Measurements from ENCODE around the gene MGMT. TPM values are rescaled to one million over a fixed set of nuclear protein-coding genes. Genes with fewer than 3 reads are reported as not detected.

The MGMT gene
- total and polyA plus RNA-seq, 9 of the 15 experiments (the other 6 are each of a cell fraction or from before 2014, with no cell fraction given): 0.03 to 0.29 (median 0.11) TPM; not detected in 4

DNA sequence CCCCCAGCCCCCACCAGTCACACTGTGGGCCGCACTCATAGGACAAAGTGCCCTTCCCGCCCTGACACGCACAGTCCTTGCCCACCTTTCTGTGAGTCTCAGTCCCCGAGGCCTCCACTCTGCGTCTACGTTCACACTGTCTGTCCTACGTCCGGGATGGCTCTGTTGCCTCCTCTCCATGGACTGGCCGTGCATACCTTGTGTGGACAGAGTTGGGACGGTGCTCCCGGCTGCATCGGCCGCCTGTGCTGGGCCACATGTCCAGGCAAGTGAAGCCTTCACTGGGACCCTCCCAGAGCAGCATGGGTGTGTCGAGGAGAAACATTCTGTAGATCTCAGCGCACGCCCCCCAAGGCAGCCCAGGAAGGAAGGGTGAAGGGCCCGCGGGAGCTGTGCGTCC lies 239.0 kb downstream of the MGMT start:
- ATAC-seq: no peak
- Histone ChIP-seq H3K36me3 (ENCODE audit: control insufficient read depth, insufficient read depth, low read length) (no peaks in the 10 kb centered on the region), H3K4me1 (replicated peaks in 1 of 2; ENCODE audit: control insufficient read depth in 2 of 2, insufficient read depth in 2 of 2, low read length in 2 of 2) (no peaks in the 10 kb centered on the region), H3K4me2 (ENCODE audit: insufficient read depth, low read length) (no peak overlapping the region), H3K27ac (ENCODE audit: extremely low read depth, low read depth, low read length) (no peak overlapping the region), H4K20me1 (replicated peaks; ENCODE audit: control insufficient read depth, insufficient read depth, low read length) (no peaks in the 10 kb centered on the region), H3K9me1 (ENCODE audit: control insufficient read depth, insufficient read depth, low read length) (no peaks in the 10 kb centered on the region), H2AFZ (ENCODE audit: low read depth, low read length) (no peak overlapping the region), H3K27me3 (ENCODE audit: control insufficient read depth in 2 of 2, insufficient read depth in 2 of 2, low read length in 2 of 2) (peaks cover 3 to 49% of the 10 kb centered on the region in 2 experiments; a peak in 3 of 5 replicates), H3K79me2 (ENCODE audit: control insufficient read depth, insufficient read depth, low read length) (no peaks in the 10 kb centered on the region), H3K4me3 (no peak overlapping the region), H3K9me3 (replicated peaks; ENCODE audit: control insufficient read depth, insufficient read depth, low read depth, low read length) (no peaks in the 10 kb centered on the region), H3K9ac (ENCODE audit: insufficient read depth in 1 of 2, low read depth in 2 of 2, low read length in 2 of 2) (no peak overlapping the region)
- intact Hi-C loops (cut with micrococcal nuclease) (no loop called here), in situ Hi-C loops (cut with MboI) (no loop called here)
- no peak for FAIRE-seq
- ChIA-PET POLR2A (no interaction called here), CTCF (ENCODE audit: low intra/inter-chr PET ratio) (no interaction called here)
- no peak for DNase-seq (ENCODE audit: extremely low read depth in 1 of 4, low spot score in 3 of 4)
- no peak for TF ChIP-seq NCOA6 (IDR thresholded peaks at IDR 0.05)
- no peak for TF ChIP-seq ZNF165 (CRISPR knock-in tag; IDR thresholded peaks at IDR 0.05; ENCODE audit: borderline replicate concordance)
- no peak for TF ChIP-seq ZNF76 (CRISPR knock-in tag; IDR thresholded peaks at IDR 0.05; ENCODE audit: borderline replicate concordance)
- TF ChIP-seq PHF8 (IDR thresholded peaks at IDR 0.05; ENCODE audit: borderline replicate concordance, low read length): no peak
- TF ChIP-seq, protein P1, sequence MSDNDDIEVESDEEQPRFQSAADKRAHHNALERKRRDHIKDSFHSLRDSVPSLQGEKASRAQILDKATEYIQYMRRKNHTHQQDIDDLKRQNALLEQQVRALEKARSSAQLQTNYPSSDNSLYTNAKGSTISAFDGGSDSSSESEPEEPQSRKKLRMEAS (CRISPR knock-in tag; IDR thresholded peaks at IDR 0.05): no peak
- no peak for TF ChIP-seq DACH1 (IDR thresholded peaks at IDR 0.05; ENCODE audit: partially characterized antibody)
- no peak for TF ChIP-seq HMGN3 (IDR thresholded peaks at IDR 0.05; ENCODE audit: borderline replicate concordance, extremely low read depth, insufficient read length, low read depth, low read length)
- TF ChIP-seq RFX1 (IDR thresholded peaks at IDR 0.05): no peak
- no peak for TF ChIP-seq ZNF561 (CRISPR knock-in tag; conservative IDR thresholded peaks at IDR 0.05)
- BruUV-seq (replicated peaks): no TSS peak
- 0% methylated on average over 6 of the region's 19 CpGs for WGBS (ENCODE audit: insufficient coverage, low coverage, missing lambda C conversion rate)

Measured in K562 (cell line).